Upper lobe of right lung (tissue), 1 donor: ENCODE data around the gene TMEM135. TPM values are rescaled to one million over a fixed set of nuclear protein-coding genes. Genes with fewer than 3 reads are reported as not detected.

ENCODE experiments used
- ATAC-seq: fragments of 200-7000 bp; cut with Tn5 transposase; one replicate; pipeline ENCODE4 v1.9.1; 2020; ENCODE audit warnings: mild to moderate bottlenecking, moderate library complexity
- DNase-seq: peaks from one replicate; pipeline ENCODE4 v3.0.0-alpha.2; 2020
- H3K27ac ChIP-seq: fragments of 200-600 bp; one replicate; pipeline ENCODE4 v1.8.0; 2022
- H3K27me3 ChIP-seq: fragments of 200-600 bp; one replicate; pipeline ENCODE4 v1.8.0; 2022; ENCODE audit warnings: mild to moderate bottlenecking
- H3K36me3 ChIP-seq: fragments of 200-600 bp; one replicate; pipeline ENCODE4 v1.8.0; 2022
- H3K4me1 ChIP-seq: fragments of 200-600 bp; one replicate; pipeline ENCODE4 v1.8.0; 2022
- H3K4me3 ChIP-seq: fragments of 200-600 bp; one replicate; pipeline ENCODE4 v1.8.0; 2022; ENCODE audit warnings: mild to moderate bottlenecking
- H3K9me3 ChIP-seq: fragments of 200-600 bp; one replicate; pipeline ENCODE4 v1.8.0; 2022
- CTCF ChIP-seq: fragments of 200-600 bp; IDR thresholded peaks from one replicate; pipeline ENCODE4 v1.8.0; 2022; ENCODE audit warnings: antibody characterized with exemption
- intact Hi-C: fragments of 100-400 bp; cut with DNase I; formaldehyde crosslinking; loops from one replicate; pipeline ENCODE4 v1.11.0; 2022
- total RNA-seq: library from RNA; stranded (reverse); fragmentation: NEBNext Ultra II Directional; extraction: Animal tissue kit (Norgen Biotek cat#: 25700); gene quantifications from one replicate; pipeline ENCODE4 v1.2.1, GENCODE V29; 2021
- donor health status: DM: no; HTN: yes; CAD: no; lungs with severe emphysema.

TMEM135 gene
- total RNA-seq, 1 donor from 2014 or later = 24.5 TPM

GRCh38 chr11:87127101-87127500, 89.4 kb downstream of the TMEM135 start:
- Histone ChIP-seq H3K27ac (no peak overlapping the region), H3K4me1 (peaks cover 4% of the 10 kb centered on the region), H3K4me3 (no peak overlapping the region), H3K36me3 (no peaks in the 10 kb centered on the region), H3K9me3 (no peaks in the 10 kb centered on the region), H3K27me3 (no peaks in the 10 kb centered on the region)
- no peak for TF ChIP-seq CTCF
- ATAC-seq = no peak
- DNase-seq = no peak
- intact Hi-C loops = no loop called here

DNA sequence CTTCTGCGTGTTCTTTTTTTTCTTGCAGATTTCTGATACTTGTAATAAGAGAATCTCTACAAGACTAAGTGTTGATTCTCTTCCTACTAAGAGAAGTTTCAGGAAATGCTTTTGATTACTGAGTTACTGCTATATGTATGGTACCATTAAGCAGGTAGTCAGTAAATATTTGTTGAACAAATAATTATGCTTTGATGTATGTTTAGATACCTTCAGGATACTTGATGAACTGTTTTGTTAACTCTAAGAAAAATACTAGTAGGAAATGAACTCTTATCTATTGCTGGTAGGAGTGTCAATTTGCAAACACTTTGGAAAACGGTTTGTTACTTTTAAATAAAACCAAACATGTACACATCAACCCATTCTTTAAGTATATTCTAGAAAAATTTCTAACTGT, 90.6 kb downstream of the TMEM135 start:
- no peak for TF ChIP-seq CTCF
- no peak for DNase-seq
- Histone ChIP-seq H3K27me3 (no peaks in the 10 kb centered on the region), H3K4me1 (peaks cover 4% of the 10 kb centered on the region), H3K9me3 (no peaks in the 10 kb centered on the region), H3K4me3 (no peak overlapping the region), H3K36me3 (no peaks in the 10 kb centered on the region), H3K27ac (no peak overlapping the region)
- no peak for ATAC-seq
- intact Hi-C loops = no loop called here

GRCh38 chr11:87134524-87135106, 96.9 kb downstream of the TMEM135 start:
- DNase-seq (no peak), ATAC-seq (no peak)
- TF ChIP-seq CTCF = no peak
- Histone ChIP-seq H3K4me1 (no peaks in the 10 kb centered on the region), H3K9me3 (peaks cover 5% of the 10 kb centered on the region), H3K27me3 (no peaks in the 10 kb centered on the region), H3K4me3 (no peak overlapping the region), H3K36me3 (no peaks in the 10 kb centered on the region), H3K27ac (no peak overlapping the region)
- intact Hi-C loops = no loop called here

GRCh38 chr11:87136236-87136635, 98.5 kb downstream of the TMEM135 start:
- H3K4me3 ChIP-seq = no peak overlapping the region
- TF ChIP-seq CTCF = no peak
- intact Hi-C loops = no loop called here
- peaks cover 7% of the 10 kb centered on the region for H3K9me3 ChIP-seq
- no peaks in the 10 kb centered on the region for H3K27me3 ChIP-seq
- DNase-seq (no peak), ATAC-seq (no peak)
- H3K27ac ChIP-seq = no peak overlapping the region
- H3K36me3 ChIP-seq = no peaks in the 10 kb centered on the region
- no peaks in the 10 kb centered on the region for H3K4me1 ChIP-seq

GRCh38 chr11:87137711-87138110, 100.0 kb downstream of the TMEM135 start:
- ATAC-seq (no peak), DNase-seq (no peak)
- Histone ChIP-seq H3K4me3 (no peak overlapping the region), H3K36me3 (no peaks in the 10 kb centered on the region), H3K4me1 (no peaks in the 10 kb centered on the region), H3K27ac (no peak overlapping the region), H3K27me3 (no peaks in the 10 kb centered on the region), H3K9me3 (peaks cover 7% of the 10 kb centered on the region)
- TF ChIP-seq CTCF = no peak
- intact Hi-C loops = no loop called here

DNA sequence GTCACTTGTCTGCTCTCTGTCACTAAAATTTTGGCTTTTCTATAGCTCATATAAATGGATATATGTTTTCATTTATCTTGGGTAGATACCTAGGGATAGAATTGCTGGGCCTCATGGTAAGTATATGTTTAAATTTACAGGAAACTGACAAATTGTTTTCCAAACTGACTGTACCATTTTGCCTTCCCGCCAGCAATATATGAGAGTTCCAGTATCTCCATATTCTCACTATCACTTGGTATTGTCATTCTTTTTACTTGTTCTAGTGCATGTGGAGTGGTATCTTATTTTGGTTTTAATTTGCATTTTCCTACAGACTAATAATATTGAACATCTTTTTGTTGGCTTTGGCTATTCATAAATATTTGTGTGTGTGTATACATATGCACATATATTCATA, 101.7 kb downstream of the TMEM135 start:
- intact Hi-C loops = no loop called here
- Histone ChIP-seq H3K36me3 (no peaks in the 10 kb centered on the region), H3K27ac (no peak overlapping the region), H3K4me1 (no peaks in the 10 kb centered on the region), H3K27me3 (no peaks in the 10 kb centered on the region), H3K4me3 (no peak overlapping the region), H3K9me3 (peaks cover 7% of the 10 kb centered on the region)
- no peak for TF ChIP-seq CTCF
- no peak for DNase-seq
- no peak for ATAC-seq
